Activated CD8-positive, alpha-beta T cell treated with anti-CD3 and anti-CD28 coated beads, Interleukin-2, amount 10 ng/mL, durations not matched to agents 7 days and 5 days (primary cell): Measurements from ENCODE around the gene HOXB5. TPM values are rescaled to one million over a fixed set of nuclear protein-coding genes. Genes with fewer than 3 reads are reported as not detected.

Experiments
- ATAC-seq: fragments of 150-1000 bp; cut with Tn5 transposase; one replicate; pipeline ENCODE4 v1.10.0; 2021; ENCODE audit warnings: moderate library complexity
- CTCF ChIA-PET: fragments of 350-600 bp; sonication (Branson Sonifier 250); formaldehyde crosslinking; loops from one replicate; lab custom pipeline; 2021; ENCODE audit warnings: antibody characterized with exemption; lab: Charles Lee
- POLR2A ChIA-PET: fragments of 350-600 bp; sonication (Branson Sonifier 250); formaldehyde crosslinking; loops from one replicate; lab custom pipeline; 2021; ENCODE audit warnings: antibody characterized with exemption; lab: Charles Lee
- DNase-seq: peaks from one replicate; pipeline ENCODE4 v3.0.0-alpha.2; 2020
- H3K27ac Mint-ChIP-seq: one replicate; pipeline ENCODE4 v1.8.0; 2021; ENCODE audit warnings: mild to moderate bottlenecking, mixed read lengths
- H3K27me3 Mint-ChIP-seq: one replicate; pipeline ENCODE4 v1.8.0; 2021; ENCODE audit warnings: low read depth, mixed read lengths
- H3K36me3 Mint-ChIP-seq: one replicate; pipeline ENCODE4 v1.8.0; 2021; ENCODE audit warnings: low read depth, mixed read lengths
- H3K4me1 Mint-ChIP-seq: one replicate; pipeline ENCODE4 v1.8.0; 2021; ENCODE audit warnings: low read depth, mixed read lengths
- H3K4me3 Mint-ChIP-seq: one replicate; pipeline ENCODE4 v1.8.0; 2021; ENCODE audit warnings: mild to moderate bottlenecking, mixed read lengths
- H3K9me3 Mint-ChIP-seq: one replicate; pipeline ENCODE4 v1.8.0; 2022; ENCODE audit warnings: mixed read lengths; ENCODE audit not compliant: insufficient read depth
- total RNA-seq, 2 experiments: library from RNA; stranded (reverse); gene quantifications; one replicate each; pipeline ENCODE4 v1.2.3, GENCODE V29; 2021

Gene HOXB5
- total RNA-seq, 2 experiments from 2014 or later: not detected

DNA sequence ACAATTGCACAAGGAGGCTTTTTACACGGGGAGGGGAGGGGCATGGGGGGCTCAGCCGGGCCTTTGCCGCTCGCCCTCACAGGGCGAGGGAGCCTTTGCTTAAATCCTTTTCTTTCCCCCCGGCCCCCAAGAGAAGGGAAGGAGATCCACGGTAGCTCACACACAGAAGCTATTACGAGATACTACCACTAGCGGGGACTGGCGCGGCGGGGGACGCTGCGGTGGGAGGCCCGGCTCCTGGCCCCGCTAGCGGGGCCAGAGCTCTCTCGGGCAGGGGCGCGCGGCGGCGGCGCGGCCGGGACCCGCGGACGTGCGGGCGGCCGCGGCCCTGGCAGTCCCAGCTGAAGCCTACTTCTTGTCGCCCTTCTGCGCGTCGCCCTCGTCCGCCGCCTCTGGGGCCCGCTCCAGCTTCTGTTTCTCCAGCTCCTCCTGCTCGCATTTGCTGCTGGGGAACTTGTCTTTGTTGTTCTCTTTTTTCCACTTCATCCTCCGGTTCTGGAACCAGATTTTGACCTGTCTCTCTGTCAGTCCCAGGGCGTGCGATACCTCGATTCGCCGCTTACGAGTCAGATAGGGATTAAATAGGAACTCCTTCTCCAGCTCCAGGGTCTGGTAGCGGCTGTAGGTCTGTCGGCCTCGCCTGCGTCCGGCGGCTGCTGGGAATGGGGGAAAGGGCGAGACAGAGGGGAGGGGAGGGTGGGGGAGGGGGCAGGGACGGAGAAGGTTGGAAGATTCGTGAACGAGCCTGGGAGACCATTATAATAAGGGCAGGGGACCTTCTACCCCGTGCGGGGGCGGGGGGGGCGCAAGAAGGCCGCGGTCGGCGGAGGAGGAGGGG lies 19.5 kb upstream of the HOXB5 start:
- H3K27ac Mint-ChIP-seq: peak overlapping the region; percentile 41
- H3K4me1 Mint-ChIP-seq: peaks cover 49% of the 10 kb centered on the region
- ChIA-PET CTCF (interaction anchor here (0.7 to 1.8 kb wide), 17 partner anchors 8 to 587 kb away, joined by 3 to 14 read pairs (median 5); partner anchors contain the start of genes HOXB5, HOXB6 and HOXB9), POLR2A (no interaction called here)
- no peaks in the 10 kb centered on the region for H3K9me3 Mint-ChIP-seq
- H3K4me3 Mint-ChIP-seq: peak overlapping the region; percentile 66
- peak; percentile 63 for DNase-seq
- H3K27me3 Mint-ChIP-seq: peaks cover 75% of the 10 kb centered on the region
- ATAC-seq: peak; percentile 66
- peaks cover 3% of the 10 kb centered on the region for H3K36me3 Mint-ChIP-seq

- ChIA-PET POLR2A (no interaction called here), CTCF (interaction anchor here (0.7 to 1.8 kb wide), 14 partner anchors 10 to 587 kb away, joined by 3 to 14 read pairs (median 4); partner anchors contain the start of genes HOXB5 and HOXB9)
- ATAC-seq (no peak), DNase-seq (peak; percentile 31)
- Mint-ChIP-seq H3K4me1 (peaks cover 44% of the 10 kb centered on the region), H3K9me3 (no peaks in the 10 kb centered on the region), H3K27me3 (peaks cover 75% of the 10 kb centered on the region), H3K4me3 (peak overlapping the region; percentile 66), H3K27ac (peak overlapping the region; percentile 41), H3K36me3 (peaks cover 3% of the 10 kb centered on the region)
Observed at GRCh38 chr17:48612456-48612853, 18.9 kb upstream of the HOXB5 start.

DNA sequence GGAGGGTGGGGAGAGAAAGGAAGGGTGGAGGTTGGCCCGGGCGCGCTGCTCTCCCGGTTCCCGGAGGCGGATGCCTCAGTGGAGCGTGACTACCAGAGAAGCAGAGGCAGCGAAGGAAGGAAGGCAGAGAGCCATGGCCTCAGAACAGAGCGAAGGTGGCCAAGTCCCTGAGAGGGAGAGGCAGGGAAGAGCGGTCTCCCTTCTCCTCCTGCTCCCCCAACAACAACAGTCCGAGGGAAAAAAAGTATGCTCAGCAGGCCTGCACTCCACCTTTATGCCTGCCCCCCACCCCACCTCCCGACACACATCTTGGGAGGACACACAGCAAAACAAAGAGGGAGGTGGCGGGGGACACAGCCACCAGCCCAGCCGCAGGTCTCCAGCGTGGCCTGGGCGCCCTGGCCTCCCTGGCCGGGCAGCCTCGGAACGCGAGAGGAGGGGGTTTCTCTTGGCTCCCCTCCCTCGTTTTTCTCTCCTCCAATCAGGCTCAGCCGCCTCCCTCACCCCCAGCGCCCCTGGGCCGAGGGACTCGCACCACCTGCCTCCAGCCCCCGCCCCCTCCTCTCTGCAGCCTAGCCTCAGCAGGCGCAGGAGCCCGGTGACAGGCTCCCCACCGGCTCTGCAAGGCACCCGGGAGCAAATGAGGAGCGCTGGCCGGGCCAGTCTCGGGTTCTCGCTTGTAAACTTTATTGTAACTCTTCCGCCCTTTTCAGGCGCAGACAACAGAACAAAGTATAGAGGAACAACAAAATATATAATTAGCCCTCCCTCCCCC lies 18.3 kb upstream of the HOXB5 start:
- ATAC-seq: no peak
- peaks cover 3% of the 10 kb centered on the region for H3K36me3 Mint-ChIP-seq
- DNase-seq: no peak
- H3K27me3 Mint-ChIP-seq: peaks cover 74% of the 10 kb centered on the region
- POLR2A ChIA-PET: no interaction called here
- no peaks in the 10 kb centered on the region for H3K9me3 Mint-ChIP-seq
- H3K4me3 Mint-ChIP-seq: peak overlapping the region; percentile 89
- CTCF ChIA-PET: interaction anchor here (1.3 to 1.4 kb wide), 2 partner anchors 14 to 19 kb away, joined by 11 to 14 read pairs; partner anchors contain the start of genes HOXB5 and HOXB9
- peak overlapping the region; percentile 60 for H3K27ac Mint-ChIP-seq
- H3K4me1 Mint-ChIP-seq: peaks cover 38% of the 10 kb centered on the region

- ChIA-PET CTCF (no interaction called here), POLR2A (no interaction called here)
- Mint-ChIP-seq H3K4me1 (peaks cover 36% of the 10 kb centered on the region), H3K9me3 (no peaks in the 10 kb centered on the region), H3K27me3 (peaks cover 74% of the 10 kb centered on the region), H3K27ac (peak overlapping the region; percentile 71), H3K4me3 (peak overlapping the region; percentile 89), H3K36me3 (peaks cover 3% of the 10 kb centered on the region)
- DNase-seq (no peak), ATAC-seq (peak; percentile 13)
Observed at GRCh38 chr17:48611213-48611612, 17.6 kb upstream of the HOXB5 start.

GRCh38 chr17:48610282-48611211 lies 17.0 kb upstream of the HOXB5 start, which contains the start of gene HOXB7:
Gene HOXB7, minus strand, starts transcription at chr17:48611017. Its CDS starts 99 bp downstream, at chr17:48610918.
- Mint-ChIP-seq H3K27me3 (peaks cover 70% of the 10 kb centered on the region), H3K4me1 (peaks cover 36% of the 10 kb centered on the region), H3K4me3 (peak within 1 kb of the TSS; percentile 89), H3K36me3 (peaks cover 3% of the 10 kb centered on the region), H3K27ac (peak within 1 kb of the TSS; percentile 71), H3K9me3 (no peaks in the 10 kb centered on the region)
- CTCF ChIA-PET: interaction anchor here (0.7 to 4.4 kb wide), 6 partner anchors 8 to 585 kb away, joined by 3 to 32 read pairs (median 6); no protein-coding TSS in a partner anchor
- ATAC-seq (peak; percentile 47), DNase-seq (peak; percentile 75)
- POLR2A ChIA-PET: interaction anchor here (1.0 kb wide), 1 partner anchor 164 kb away, joined by 3 read pairs; no protein-coding TSS in a partner anchor

GRCh38 chr17:48609759-48610281 lies 16.2 kb upstream of the HOXB5 start:
- ChIA-PET CTCF (interaction anchor here (0.7 to 4.4 kb wide), 7 partner anchors 8 to 585 kb away, joined by 3 to 32 read pairs (median 5); no protein-coding TSS in a partner anchor), POLR2A (interaction anchor here (1.0 kb wide), 1 partner anchor 163 kb away, joined by 3 read pairs; no protein-coding TSS in a partner anchor)
- no peaks in the 10 kb centered on the region for H3K9me3 Mint-ChIP-seq
- H3K27ac Mint-ChIP-seq: no peak overlapping the region
- H3K36me3 Mint-ChIP-seq: peaks cover 3% of the 10 kb centered on the region
- H3K4me1 Mint-ChIP-seq: peaks cover 38% of the 10 kb centered on the region
- peak overlapping the region; percentile 89 for H3K4me3 Mint-ChIP-seq
- peaks cover 67% of the 10 kb centered on the region for H3K27me3 Mint-ChIP-seq
- no peak for ATAC-seq
- no peak for DNase-seq

GRCh38 chr17:48609033-48609432 lies 15.5 kb upstream of the HOXB5 start:
- no peak for DNase-seq
- H3K9me3 Mint-ChIP-seq: no peaks in the 10 kb centered on the region
- no peak overlapping the region for H3K27ac Mint-ChIP-seq
- H3K36me3 Mint-ChIP-seq: peaks cover 3% of the 10 kb centered on the region
- CTCF ChIA-PET: interaction anchor here (1.0 to 4.4 kb wide), 6 partner anchors 8 to 584 kb away, joined by 3 to 32 read pairs (median 6); no protein-coding TSS in a partner anchor
- peak overlapping the region; percentile 89 for H3K4me3 Mint-ChIP-seq
- peaks cover 37% of the 10 kb centered on the region for H3K4me1 Mint-ChIP-seq
- no peak for ATAC-seq
- POLR2A ChIA-PET: no interaction called here
- H3K27me3 Mint-ChIP-seq: peaks cover 69% of the 10 kb centered on the region

- ChIA-PET POLR2A (no interaction called here), CTCF (interaction anchor here (1.0 to 4.4 kb wide), 4 partner anchors 9 to 272 kb away, joined by 3 to 32 read pairs (median 6); no protein-coding TSS in a partner anchor)
- Mint-ChIP-seq H3K4me3 (no peak overlapping the region), H3K27me3 (peaks cover 70% of the 10 kb centered on the region), H3K4me1 (peaks cover 35% of the 10 kb centered on the region), H3K9me3 (no peaks in the 10 kb centered on the region), H3K36me3 (peaks cover 3% of the 10 kb centered on the region), H3K27ac (no peak overlapping the region)
- ATAC-seq: no peak
- no peak for DNase-seq
Observed at GRCh38 chr17:48608494-48608834, 14.9 kb upstream of the HOXB5 start.

DNA sequence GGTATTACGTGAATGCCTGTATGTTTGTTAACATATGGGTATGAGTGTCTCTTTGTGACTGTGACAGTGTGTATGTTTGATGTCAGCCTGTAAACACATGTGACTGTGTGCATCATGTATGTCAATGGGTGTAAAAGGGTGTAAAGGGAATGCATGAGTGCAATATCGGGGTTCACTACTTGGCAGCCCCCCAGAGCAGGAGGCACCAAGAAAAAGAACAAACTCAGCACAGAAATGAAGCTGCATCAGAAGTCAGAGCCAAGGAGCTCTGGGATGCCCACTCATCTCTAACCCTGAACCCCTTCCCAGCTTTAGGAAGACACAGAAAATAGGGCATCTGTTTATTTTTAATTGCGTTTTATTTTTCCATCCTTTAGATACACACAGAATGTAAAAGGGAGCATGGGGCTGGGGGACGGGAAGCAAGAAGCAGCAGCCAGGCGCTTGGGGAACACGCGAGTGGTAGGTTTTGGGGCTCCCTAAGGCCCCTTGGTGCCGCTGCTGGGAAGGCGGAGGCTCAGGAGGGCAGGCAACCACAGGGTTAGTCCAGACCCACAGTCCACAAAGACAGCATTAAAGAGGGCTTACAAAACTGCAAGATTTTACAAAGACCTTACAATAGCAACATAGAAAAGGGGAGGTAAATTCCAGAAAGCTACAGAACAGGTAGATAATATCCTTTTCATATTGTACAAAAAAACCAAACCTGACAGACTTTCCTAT lies 13.5 kb upstream of the HOXB5 start:
- CTCF ChIA-PET: interaction anchor here (0.6 to 4.4 kb wide), 4 partner anchors 11 to 271 kb away, joined by 3 to 32 read pairs (median 4); partner anchors contain the start of gene HOXB5
- H3K4me1 Mint-ChIP-seq: peaks cover 39% of the 10 kb centered on the region
- no peak overlapping the region for H3K27ac Mint-ChIP-seq
- POLR2A ChIA-PET: no interaction called here
- H3K9me3 Mint-ChIP-seq: no peaks in the 10 kb centered on the region
- peaks cover 70% of the 10 kb centered on the region for H3K27me3 Mint-ChIP-seq
- no peak overlapping the region for H3K4me3 Mint-ChIP-seq
- ATAC-seq: no peak
- DNase-seq: no peak
- H3K36me3 Mint-ChIP-seq: peaks cover 3% of the 10 kb centered on the region
